ENCODE data around the gene ERAP2.
A peak's percentile ranks its signal among the peaks of the same experiment; 100 is the strongest.
"Not testable (repeated sequence)": the region's sequence is repeated elsewhere in the genome, so short reads cannot be mapped to it uniquely, and the experiment has no call there.

ERAP2 gene

GRCh38 chr5:96870094-96871026 is 5.9 kb upstream of the ERAP2 start:
- no peak overlapping the region for H3K4me3 ChIP-seq (ENCODE audit: low read length)
- DNase-seq (ENCODE audit: low read depth) = no peak
- no peak for TF ChIP-seq CTCF (conservative IDR thresholded peaks at IDR 0.05; ENCODE audit: low read depth, low read length)

GRCh38 chr5:96871027-96871399 is 5.3 kb upstream of the ERAP2 start:
- no peak overlapping the region for H3K4me3 ChIP-seq (ENCODE audit: low read length)
- no peak for TF ChIP-seq CTCF (conservative IDR thresholded peaks at IDR 0.05; ENCODE audit: low read depth, low read length)
- DNase-seq (ENCODE audit: low read depth) = no peak

GRCh38 chr5:96871686-96872085 is 4.6 kb upstream of the ERAP2 start:
- no peak for TF ChIP-seq CTCF (conservative IDR thresholded peaks at IDR 0.05; ENCODE audit: low read depth, low read length)
- H3K4me3 ChIP-seq (ENCODE audit: low read length) = no peak overlapping the region
- DNase-seq (ENCODE audit: low read depth) = no peak

- no peak overlapping the region for H3K4me3 ChIP-seq (ENCODE audit: low read length)
- no peak for DNase-seq (ENCODE audit: low read depth)
- TF ChIP-seq CTCF (conservative IDR thresholded peaks at IDR 0.05; ENCODE audit: low read depth, low read length) = no peak
Observed at GRCh38 chr5:96873449-96873848, 2.9 kb upstream of the ERAP2 start.

GRCh38 chr5:96874631-96875030 is 1.7 kb upstream of the ERAP2 start:
- no peak overlapping the region for H3K4me3 ChIP-seq (ENCODE audit: low read length)
- no peak for TF ChIP-seq CTCF (conservative IDR thresholded peaks at IDR 0.05; ENCODE audit: low read depth, low read length)
- no peak for DNase-seq (ENCODE audit: low read depth)

GRCh38 chr5:96875791-96876291 is 459 bp upstream of the ERAP2 start:
- no peak for TF ChIP-seq CTCF (conservative IDR thresholded peaks at IDR 0.05; ENCODE audit: low read depth, low read length)
- DNase-seq (ENCODE audit: low read depth) = no peak
- H3K4me3 ChIP-seq (ENCODE audit: low read length) = peak overlapping the region; percentile 41

GRCh38 chr5:96876977-96877469 is 723 bp downstream of the ERAP2 start:
- not testable (repeated sequence) for DNase-seq (ENCODE audit: low read depth); H3K4me3 ChIP-seq (ENCODE audit: low read length)
